ENCODE results near the gene CYB561D1.

DNA sequence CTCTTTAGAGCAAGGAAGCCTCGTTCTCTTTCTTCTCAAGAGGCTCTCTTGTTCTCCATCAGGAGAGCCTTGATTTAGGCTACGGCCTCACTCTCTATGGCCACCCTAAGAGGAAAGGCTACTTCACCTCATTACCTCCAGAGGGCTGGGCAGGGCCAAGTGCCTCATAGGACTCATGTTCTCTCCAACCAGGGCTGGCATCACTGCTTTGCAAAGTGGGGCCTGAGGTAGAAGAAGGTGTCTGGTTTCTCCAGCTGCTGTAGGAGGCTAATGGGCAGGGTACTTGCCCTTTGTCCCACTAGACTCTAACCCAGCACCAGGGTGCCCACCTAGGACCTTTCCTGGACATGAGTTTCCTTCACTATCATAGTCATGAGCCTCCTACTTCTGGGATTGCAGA is 12.2 kb upstream of the CYB561D1 start:
- TF ChIP-seq CTCF (conservative IDR thresholded peaks at IDR 0.05) (no peak), ZFX (IDR thresholded peaks at IDR 0.05) (no peak)
